Neural cell (in vitro differentiated cells): ENCODE results near the gene CDH4.

Source experiments
- EP300 ChIP-seq: fragments of 450-650 bp; conservative IDR thresholded peaks from 2 replicates; pipeline ENCODE4 v1.6.1; 2014; ENCODE audit warnings: antibody characterized with exemption, mild to moderate bottlenecking, moderate library complexity; ENCODE audit not compliant: poor library complexity, severe bottlenecking
- EZH2 ChIP-seq: fragments of 200-600, 300-800 bp; shearing (Covaris generic), sonication (generic); IDR thresholded peaks from 2 replicates; pipeline ENCODE4 v1.6.1; 2014; ENCODE audit warnings: antibody characterized with exemption, low read length, borderline replicate concordance, mild to moderate bottlenecking; ENCODE audit not compliant: insufficient read depth, poor library complexity, severe bottlenecking
- POLR2AphosphoS5 ChIP-seq: IDR thresholded peaks from 2 replicates; pipeline ENCODE4 v1.6.1; 2012
- RAD21 ChIP-seq: fragments of 450-650 bp; conservative IDR thresholded peaks from 2 replicates; pipeline ENCODE4 v1.6.1; 2014; ENCODE audit warnings: antibody characterized with exemption, mild to moderate bottlenecking, moderate library complexity
- SMC3 ChIP-seq: fragments of 450-650 bp; conservative IDR thresholded peaks from 2 replicates; pipeline ENCODE4 v1.6.1; 2014; ENCODE audit warnings: antibody characterized with exemption, mild to moderate bottlenecking, moderate library complexity; ENCODE audit not compliant: poor library complexity
- TAF1 ChIP-seq: IDR thresholded peaks from 2 replicates; pipeline ENCODE4 v1.6.1; 2012; ENCODE audit warnings: low read depth
- TF ChIP-seq, protein P1 (sequence below): fragments of 450-650 bp; IDR thresholded peaks from 2 replicates; pipeline ENCODE4 v1.5.1; 2014; ENCODE audit warnings: antibody characterized with exemption, mild to moderate bottlenecking, moderate library complexity; ENCODE audit not compliant: poor library complexity, severe bottlenecking
- TF ChIP-seq, protein P2 (sequence below): IDR thresholded peaks from 2 replicates; pipeline ENCODE4 v1.6.1; 2012; ENCODE audit warnings: borderline replicate concordance

DNA sequence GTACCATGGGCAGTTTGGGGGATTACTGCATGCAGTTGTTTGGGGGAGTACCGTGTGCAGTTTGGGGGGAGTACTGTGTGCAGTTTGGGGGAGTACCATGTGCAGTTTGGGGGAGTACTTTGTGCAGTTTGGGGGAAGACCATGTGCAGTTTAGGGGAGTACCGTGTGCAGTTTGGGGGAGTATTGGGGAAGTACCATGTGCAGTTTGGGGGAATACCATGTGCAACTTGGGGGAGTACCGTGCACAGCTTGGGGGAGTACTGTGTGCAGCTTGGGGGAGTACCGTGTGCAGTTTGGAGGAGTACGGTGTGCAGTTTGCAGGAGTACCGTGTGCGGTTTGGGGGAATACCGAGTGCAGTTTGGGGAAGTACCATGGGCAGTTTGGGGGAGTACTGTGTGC, 22.3 kb downstream of the CDH4 start:
- no peak for TF ChIP-seq TAF1
- TF ChIP-seq EP300: no peak
- no peak for TF ChIP-seq RAD21
- TF ChIP-seq, protein P1, sequence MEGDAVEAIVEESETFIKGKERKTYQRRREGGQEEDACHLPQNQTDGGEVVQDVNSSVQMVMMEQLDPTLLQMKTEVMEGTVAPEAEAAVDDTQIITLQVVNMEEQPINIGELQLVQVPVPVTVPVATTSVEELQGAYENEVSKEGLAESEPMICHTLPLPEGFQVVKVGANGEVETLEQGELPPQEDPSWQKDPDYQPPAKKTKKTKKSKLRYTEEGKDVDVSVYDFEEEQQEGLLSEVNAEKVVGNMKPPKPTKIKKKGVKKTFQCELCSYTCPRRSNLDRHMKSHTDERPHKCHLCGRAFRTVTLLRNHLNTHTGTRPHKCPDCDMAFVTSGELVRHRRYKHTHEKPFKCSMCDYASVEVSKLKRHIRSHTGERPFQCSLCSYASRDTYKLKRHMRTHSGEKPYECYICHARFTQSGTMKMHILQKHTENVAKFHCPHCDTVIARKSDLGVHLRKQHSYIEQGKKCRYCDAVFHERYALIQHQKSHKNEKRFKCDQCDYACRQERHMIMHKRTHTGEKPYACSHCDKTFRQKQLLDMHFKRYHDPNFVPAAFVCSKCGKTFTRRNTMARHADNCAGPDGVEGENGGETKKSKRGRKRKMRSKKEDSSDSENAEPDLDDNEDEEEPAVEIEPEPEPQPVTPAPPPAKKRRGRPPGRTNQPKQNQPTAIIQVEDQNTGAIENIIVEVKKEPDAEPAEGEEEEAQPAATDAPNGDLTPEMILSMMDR: no peak
- TF ChIP-seq SMC3: no peak
- no peak for TF ChIP-seq EZH2
- TF ChIP-seq, protein P2, sequence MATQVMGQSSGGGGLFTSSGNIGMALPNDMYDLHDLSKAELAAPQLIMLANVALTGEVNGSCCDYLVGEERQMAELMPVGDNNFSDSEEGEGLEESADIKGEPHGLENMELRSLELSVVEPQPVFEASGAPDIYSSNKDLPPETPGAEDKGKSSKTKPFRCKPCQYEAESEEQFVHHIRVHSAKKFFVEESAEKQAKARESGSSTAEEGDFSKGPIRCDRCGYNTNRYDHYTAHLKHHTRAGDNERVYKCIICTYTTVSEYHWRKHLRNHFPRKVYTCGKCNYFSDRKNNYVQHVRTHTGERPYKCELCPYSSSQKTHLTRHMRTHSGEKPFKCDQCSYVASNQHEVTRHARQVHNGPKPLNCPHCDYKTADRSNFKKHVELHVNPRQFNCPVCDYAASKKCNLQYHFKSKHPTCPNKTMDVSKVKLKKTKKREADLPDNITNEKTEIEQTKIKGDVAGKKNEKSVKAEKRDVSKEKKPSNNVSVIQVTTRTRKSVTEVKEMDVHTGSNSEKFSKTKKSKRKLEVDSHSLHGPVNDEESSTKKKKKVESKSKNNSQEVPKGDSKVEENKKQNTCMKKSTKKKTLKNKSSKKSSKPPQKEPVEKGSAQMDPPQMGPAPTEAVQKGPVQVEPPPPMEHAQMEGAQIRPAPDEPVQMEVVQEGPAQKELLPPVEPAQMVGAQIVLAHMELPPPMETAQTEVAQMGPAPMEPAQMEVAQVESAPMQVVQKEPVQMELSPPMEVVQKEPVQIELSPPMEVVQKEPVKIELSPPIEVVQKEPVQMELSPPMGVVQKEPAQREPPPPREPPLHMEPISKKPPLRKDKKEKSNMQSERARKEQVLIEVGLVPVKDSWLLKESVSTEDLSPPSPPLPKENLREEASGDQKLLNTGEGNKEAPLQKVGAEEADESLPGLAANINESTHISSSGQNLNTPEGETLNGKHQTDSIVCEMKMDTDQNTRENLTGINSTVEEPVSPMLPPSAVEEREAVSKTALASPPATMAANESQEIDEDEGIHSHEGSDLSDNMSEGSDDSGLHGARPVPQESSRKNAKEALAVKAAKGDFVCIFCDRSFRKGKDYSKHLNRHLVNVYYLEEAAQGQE: no peak
- no peak for TF ChIP-seq POLR2AphosphoS5
